SH-SY5Y (cell line): ENCODE measurements around the gene XPO4.

Source experiments
- GATA2 ChIP-seq: IDR thresholded peaks from 2 replicates; pipeline ENCODE4 v1.6.1; 2011; ENCODE audit warnings: mild to moderate bottlenecking, low read depth, low read length
- GATA3 ChIP-seq: IDR thresholded peaks from 2 replicates; pipeline ENCODE4 v1.6.1; 2011; ENCODE audit warnings: low read depth, mild to moderate bottlenecking, low read length, moderate library complexity

DNA sequence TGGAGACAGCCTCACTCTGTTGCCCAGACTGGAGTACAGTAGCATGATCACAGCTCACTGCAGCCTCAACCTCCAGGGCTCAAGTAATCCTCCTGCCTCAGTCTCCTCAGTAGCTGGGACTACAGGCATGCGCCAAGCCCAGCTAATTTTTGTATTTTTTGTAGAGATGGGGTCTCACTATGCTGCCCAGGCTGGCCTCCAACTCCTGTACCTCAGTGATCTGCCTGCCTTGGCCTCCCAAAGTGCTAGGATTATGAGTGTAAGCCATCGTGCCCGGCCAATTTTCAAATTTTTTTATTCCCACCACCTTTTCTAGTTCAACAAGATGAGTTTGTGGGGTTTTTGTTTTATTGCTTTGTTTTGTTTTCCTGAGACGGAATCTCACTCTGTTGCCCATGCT, 31.7 kb downstream of the XPO4 start:
- TF ChIP-seq GATA2 = no peak
- TF ChIP-seq GATA3 = no peak
